GM21825 (cell line): ENCODE measurements around the gene CHM.
"Not testable (repeated sequence)": the region's sequence is repeated elsewhere in the genome, so short reads cannot be mapped to it uniquely, and the experiment has no call there.

Source experiments
- ATAC-seq: cut with Tn5 transposase; IDR thresholded peaks from one replicate; pipeline ENCODE4 v1.9.1; 2021; ENCODE audit warnings: mild to moderate bottlenecking, moderate library complexity; ENCODE audit not compliant: unreplicated experiment

Gene CHM

DNA sequence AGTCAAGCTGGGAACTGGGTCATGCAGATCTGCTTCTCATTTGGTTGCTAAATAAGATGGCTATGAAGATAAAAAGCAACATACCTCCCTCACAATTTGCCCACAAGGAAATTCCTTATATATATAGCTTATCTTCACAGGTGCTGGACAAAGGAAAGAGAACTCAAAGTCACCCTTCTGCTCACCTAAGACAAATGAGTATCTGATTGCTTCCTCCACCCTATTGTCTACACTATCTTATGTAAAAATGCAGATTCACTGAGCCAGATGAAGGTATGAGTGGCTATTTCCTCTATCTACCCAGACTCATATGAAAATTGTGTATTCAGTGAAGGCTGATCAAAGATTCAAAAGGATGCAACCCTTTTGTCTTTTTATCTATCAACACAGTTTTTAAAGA lies 50.8 kb downstream of the CHM start:
- no peak for ATAC-seq

DNA sequence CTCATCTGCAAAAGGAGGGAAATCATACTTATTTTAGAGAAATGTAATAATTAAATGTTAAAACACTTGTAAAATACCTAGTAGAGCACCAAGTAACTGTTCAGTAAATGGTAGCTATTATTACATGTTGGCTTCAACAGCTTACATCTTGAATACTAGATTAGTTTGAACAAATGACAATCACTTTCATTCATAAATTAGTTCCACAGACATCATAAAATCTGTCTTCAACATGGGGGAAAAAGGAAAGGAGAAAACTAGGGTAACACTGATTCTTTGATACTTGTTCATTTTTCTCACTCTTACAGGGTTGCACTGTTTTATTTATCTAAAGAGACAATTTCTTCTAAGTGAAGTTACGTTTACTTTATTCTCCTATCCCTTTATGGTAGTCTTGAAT lies 51.7 kb downstream of the CHM start:
- ATAC-seq, result no peak

DNA sequence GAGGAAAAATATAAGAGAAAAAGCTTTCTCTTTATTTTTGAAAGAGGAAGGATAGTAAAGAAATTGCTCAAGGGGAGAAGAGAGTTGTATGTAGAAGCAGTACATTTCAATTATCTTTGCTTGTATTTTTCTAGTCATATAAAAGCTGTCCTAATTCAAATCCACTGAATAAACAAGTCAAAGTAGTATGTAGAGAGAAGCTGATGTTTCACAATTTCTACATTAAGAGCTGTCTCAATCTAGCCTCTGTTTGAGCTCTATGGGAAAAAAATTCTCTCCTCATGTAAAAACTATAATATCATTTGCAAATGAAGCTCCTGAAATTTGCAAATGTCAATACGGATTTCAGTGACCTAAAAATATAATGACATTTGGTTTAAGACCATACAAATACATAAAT lies 52.6 kb downstream of the CHM start:
- ATAC-seq, result no peak

DNA sequence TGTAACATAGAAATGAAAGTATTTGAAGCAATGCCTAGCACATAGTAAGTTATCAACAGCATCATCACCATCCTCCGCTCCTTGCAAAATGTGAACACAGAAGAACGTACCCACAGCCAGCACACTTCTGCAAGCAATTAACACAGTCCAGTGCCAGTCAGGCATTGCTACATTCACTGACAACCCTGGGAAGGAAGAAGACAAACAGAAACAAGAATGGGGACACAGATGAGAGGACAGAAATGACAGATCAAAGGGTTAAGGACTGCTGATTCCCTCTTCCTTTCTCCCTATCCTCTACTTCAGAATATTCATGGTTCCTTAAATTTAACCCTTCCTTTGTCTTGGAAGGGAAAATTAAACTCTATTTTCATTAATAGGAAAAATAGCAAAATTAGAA lies 53.1 kb downstream of the CHM start:
- no peak for ATAC-seq

DNA sequence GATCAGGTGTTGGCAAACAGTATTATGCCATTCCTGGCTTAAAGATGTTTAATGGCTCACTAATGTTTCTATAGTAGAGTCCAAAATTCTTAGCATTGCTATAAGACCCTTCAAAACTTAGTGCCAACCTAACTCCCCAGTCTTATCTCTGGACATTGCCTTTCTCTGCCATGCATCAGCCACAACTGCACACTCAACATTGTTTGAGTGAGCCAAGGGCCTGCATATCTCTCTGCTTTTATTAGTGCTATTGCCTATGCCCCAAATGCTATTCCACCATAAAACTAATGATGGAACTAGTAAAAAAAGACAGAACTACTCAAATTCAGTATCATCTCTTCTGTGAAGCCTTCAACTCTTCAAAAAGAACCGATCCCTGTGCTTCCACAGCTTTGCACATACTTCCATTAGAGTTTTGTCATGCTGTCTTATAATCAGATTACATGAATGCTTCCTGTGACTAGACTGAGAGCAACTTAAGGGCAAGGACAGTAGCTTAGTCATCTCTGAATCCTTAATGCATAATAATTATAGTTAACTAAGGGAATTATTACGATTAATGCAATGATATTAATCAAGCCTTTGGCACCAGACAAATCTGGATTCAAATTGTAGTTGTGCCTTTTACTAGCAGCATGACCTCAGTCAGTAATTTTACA lies 53.7 kb downstream of the CHM start:
- no peak for ATAC-seq

DNA sequence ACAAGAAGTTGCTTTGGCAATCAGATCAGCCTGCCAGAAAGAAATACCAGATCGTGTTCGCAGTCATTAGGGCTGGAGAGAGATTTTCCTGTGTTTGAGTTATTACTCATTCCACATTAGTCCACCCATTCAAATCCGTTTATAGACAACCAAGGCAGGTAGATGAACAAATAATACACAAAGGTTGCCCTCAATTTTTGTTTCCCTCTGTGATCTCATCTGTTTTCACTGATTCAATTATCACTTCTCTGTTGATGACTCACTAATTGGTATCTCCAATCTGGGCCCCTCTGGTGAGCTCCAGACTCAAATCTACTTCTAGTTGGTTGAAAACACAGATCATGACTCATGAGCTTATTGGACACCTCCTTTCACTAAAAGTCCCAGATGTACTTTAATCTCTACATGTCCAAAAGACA lies 54.5 kb downstream of the CHM start:
- no peak for ATAC-seq

DNA sequence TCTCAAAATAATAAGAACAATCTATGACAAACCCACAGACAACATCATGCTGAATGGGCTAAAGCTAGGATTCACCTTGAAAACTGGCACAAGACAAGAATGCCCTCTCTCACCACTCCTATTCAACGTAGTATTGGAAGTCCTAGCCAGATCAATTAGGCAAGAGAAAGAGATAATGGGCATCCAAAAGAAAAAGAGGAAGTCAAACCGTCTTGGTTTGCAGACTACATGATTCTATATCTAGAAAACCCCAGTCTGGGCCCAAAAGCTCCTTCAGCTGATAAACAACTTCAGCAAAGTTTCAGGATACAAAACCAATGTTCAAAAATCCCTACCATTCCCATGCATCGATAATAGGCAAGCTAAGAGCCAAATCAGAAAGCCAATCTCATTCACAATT lies 59.0 kb downstream of the CHM start:
- ATAC-seq, result no peak

DNA sequence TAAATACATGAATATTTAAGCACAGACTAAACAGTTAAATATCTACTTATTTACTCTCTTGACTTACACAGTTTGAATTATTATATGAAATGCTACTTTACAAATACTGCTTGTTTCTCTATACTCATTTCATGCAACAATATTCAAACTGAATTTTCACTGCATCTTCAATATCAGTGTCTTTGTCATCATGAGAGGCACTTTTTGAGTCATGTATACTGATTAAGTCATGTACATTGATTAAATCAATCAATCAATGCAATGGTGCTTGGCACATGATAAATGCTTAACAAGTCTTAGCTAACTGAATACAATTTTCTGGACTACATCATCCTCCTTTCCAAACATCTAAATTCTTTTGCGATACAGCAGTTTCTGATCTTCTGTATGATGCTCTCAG lies 67.1 kb downstream of the CHM start:
- ATAC-seq, result no peak

DNA sequence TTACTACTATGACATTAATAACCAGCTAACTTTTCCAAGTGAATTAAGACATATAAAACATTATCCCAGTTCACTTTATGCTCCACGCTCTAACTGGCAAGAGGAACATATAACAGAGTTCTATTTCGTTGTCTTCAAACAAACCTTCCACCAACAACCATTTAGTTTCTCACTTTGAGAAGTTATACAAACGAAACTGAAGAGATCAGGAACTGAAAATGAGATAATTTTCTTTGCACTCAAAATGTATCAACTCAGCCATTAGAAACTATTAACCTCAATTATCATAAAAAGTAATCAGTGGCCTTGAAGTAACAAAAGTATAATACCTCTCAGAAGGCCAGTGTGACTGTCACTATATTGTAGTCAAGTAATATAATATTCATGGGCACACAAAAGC lies 70.1 kb downstream of the CHM start:
- ATAC-seq, result peak; percentile 87

DNA sequence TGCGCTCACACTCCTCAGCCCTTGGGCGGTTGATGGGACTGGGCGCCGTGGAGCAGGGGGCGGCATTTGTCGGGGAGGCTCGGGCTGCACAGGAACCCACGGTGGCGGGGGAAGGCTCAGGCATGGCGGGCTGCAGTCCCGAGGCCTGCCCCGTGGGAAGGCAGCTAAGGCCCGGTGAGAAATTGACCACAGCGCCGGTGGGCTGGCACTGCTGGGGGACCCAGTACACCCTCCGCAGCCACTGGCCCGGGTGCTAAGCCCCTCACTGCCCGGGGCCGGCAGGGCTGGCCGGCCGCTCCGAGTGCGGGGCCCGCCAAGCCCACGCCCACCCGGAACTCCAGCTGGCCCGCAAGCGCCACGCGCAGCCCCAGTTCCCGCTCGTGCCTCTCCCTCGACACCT lies 75.0 kb downstream of the CHM start:
- not testable (repeated sequence) for ATAC-seq

DNA sequence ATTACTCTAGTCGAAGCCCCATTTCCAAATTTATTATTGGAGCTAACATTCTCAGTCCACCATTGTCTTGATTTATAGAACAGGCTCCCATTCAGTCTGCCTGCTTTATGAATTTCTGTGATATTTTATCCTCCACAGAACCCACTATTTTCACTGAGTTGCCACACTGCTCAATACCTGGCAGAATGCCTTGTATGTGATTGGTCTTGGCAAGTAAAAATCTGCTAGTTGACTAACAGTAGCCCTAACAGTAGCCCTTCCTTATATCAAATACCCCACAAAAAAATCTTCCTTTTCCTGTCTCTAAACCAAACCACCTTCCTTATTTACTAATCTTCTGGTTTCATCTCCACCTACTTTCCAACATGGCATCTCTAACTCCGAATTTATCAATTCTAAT lies 82.6 kb downstream of the CHM start:
- ATAC-seq, result no peak

DNA sequence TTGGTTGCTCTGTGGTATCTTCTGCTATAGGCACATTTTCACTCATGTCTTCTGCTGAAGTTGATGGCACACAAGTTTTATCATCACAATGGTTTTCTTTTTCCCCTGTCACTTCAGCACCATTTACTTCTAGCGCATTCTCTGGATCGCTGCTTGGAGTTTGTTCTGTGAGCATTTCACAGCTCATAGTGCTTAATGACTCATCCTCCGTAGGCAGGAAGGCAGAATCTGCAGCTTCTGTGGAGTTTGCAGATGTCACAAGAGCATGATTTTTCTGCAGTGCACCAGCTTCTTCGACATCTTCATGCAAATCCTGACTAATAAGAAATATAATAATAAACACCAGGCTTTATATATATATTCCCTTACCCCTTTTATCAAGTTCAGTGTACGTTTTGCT lies 83.6 kb downstream of the CHM start:
- no peak for ATAC-seq

DNA sequence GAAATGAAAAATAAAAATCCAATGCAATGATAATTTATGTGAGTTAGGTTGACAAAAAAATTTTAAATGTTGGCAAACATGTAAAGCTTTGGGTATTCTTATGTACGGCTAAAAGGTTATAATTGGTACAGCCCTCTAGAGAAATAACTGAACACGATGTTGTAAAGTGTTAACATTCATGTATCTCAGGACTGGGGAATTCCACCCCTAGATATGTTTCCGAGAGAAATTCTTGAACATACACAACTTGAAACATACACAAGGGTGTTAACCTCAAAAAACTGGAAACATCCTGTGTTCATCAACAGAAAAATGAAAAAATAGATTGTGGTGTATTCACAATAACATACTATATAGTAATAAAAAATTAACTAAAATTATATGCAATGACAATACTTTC lies 91.8 kb downstream of the CHM start:
- ATAC-seq, result no peak

DNA sequence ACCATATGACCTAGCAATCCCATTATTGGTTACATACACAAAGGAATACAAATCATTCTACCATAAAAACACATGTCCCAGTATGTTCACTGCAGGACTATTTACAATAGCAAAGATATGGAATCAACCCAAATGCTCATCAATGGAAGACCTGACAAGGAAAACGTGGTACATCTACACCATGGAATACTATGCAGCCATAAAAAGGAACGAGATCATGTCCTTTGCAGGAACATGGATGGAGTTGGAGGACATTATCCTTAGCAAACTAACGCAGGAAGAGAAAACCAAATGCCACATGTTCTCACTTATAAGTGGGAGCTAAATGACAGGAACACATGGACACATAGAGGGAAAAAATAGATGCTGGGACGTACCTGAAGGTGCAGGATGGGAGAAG lies 102.6 kb downstream of the CHM start:
- ATAC-seq, result not testable (repeated sequence)

DNA sequence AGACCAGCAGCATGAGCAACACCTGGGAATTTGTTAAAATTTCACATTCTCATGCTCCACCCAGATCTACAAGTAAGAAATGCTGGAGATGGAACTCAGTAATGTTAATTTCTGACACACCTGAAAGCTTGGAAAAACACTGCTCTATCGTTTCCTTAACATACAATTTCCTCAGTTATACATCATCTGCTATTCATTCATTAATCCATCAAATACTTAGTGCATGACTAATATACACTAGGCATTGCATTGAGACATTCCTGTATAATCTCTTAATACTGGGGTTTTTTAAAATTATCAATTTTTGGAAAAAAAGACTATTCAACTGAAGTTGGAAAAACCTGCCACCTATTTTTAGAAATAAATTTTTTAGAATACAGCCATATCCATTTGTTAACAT lies 106.1 kb downstream of the CHM start:
- ATAC-seq, result no peak

DNA sequence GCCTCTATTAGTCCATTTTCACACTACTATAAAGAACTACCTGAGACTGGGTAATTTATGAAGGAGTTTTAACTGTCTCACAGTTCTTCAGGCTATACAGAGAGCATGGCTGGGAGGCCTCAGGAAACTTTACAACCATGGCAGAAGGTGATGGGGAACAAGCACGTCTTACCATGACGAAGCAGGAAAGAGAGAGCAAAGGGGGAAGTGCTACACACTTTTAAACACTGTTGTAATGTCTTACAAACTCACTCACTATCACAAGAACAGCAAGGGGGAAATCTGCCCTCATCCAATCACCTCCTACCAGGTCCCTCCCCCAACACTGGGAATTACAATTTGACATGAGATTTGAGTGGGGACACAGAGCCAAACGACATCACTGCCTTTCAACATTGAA lies 107.4 kb downstream of the CHM start:
- not testable (repeated sequence) for ATAC-seq

DNA sequence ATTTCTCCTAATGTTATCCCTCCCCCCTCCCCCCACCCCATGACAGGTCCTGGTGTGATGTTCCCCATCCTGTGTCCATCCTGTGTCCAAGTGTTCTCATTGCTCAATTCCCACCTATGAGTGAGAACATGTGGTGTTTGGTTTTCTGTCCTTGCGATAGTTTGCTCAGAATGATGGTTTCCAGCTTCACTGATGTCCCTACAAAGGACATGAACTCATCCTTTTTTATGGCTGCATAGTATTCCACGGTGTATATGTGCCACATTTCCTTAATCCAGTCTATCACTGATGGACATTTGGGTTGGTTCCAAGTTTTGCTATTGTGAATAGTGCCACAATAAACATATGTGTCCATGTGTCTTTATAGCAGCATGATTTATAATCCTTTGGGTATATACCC lies 113.0 kb downstream of the CHM start:
- not testable (repeated sequence) for ATAC-seq

DNA sequence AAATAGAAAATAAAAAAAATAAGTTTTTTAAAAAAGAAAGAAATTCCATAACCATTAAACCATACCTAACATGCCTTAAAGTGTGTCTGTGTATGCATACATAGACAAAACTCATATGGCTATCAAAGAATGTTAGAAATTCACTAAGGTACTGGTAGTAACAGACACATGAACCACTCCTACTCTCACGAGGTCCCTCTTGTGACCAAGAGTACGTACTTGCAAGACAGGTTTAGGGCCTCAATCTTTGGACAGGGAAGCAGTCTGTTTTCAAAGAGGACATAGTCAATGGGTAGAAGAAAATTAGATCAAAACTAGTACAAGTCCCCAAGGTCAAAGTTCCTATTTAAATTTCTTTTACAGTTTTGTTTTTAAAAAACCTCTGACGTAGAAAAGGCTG lies 117.3 kb downstream of the CHM start:
- ATAC-seq, result no peak

DNA sequence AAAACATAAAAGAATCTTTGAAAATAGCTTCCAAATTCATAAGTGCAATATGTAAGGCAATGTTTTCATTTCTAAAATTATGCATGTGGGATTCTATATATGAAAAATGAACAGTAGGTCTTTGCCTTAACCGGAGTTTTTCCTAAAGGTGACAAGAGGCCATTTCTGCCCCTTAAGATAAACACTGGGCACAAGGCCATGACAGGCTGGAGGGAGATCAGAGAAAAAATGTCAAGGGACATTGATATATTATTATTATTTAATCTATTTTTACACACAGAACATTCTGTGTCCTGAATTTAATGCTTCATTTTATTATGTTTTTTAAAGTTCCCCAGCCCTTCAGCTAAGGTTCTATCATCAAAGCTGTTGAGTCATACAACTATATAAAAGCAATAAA lies 118.8 kb downstream of the CHM start:
- ATAC-seq, result no peak

DNA sequence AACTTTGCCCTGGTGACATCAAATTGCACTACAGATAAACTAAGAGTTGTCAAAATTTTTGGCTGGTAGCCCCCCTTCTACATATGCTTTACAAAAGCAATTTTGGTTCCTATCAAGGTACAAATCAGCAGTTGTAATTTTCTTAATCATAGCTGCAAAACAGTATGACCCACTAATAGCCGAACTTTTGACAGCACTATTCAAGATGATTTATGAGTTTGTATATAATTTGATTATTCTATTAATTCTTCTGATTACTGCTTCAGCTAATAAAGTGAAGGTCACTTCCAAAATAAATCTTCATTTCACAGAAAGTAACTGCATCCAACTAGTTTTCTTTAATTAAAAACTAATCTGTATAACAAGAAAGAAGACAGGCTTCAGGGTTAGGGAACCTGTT lies 119.6 kb downstream of the CHM start:
- ATAC-seq, result no peak

DNA sequence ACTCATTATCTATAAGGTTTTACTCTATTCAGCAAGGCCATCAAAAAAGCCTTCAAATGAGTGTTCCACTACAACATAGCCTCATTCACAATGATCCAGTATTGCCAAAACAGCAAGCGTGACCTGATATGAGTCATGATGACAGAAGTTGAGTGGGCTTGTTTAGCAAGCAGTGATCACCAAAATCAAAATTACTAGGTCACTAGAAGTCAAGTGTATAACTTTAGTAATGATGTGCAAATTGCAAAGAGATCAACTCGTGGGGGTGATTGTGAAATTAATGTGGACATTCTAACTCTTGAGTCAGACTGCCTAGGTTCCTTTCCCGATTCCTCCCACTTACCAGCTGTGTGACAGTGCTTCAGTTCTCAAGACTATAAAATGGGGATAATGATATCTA lies 124.5 kb downstream of the CHM start:
- ATAC-seq, result no peak

DNA sequence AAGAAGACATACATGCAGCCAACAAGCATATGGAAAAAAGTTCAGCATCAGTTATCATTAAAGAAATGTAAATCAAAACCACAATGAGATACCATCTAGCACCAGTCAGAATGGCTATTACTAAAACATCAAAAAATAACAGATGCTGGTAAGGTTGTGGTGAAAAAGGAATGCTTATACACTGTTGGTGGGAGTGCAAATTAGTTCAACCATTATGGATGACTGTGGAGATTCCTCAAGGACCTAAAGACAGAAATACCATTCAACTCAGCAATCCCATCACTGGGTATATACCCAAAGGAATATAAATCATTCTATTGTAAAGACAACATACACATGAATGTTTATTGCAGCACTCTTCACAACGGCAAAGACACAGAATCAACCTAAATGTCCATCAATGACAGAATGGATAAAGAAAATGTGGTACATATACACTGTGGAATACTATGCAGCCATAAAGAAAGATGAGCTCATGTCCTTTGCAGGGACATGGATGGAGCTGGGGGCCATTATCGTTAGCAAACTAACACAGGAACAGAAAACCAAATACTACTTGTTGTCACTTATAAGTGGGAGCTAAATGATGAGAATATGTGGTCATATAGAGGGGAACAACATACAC lies 130.6 kb downstream of the CHM start:
- ATAC-seq, result not testable (repeated sequence)

DNA sequence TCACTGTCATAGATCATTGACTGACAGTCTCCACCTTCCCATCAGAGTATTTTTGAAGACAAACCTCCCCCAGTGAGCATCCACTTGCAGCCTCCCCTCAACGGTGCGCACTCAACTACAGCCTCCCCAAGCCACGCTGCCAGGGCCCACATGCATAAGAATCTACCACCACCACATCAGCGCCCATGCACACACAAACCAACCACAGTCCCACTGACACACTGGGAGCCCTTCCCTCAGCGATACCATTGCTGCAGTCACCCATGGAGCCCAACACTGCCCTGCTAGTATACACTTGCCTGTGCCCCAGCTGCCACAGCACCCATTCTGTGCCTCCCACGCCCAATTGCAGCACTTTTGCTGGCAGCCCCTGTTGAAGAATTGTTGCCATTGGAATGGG lies 132.9 kb downstream of the CHM start:
- ATAC-seq, result no peak
